DOHH2 (cell line): ENCODE data around the gene TMC7.
A peak's percentile ranks its signal among the peaks of the same experiment; 100 is the strongest.

ENCODE experiments used
- H3F3A ChIP-seq: fragments of 200-600 bp; sonication (generic), shearing (Covaris generic); 2 replicates; pipeline ENCODE4 v1.6.0; 2016; ENCODE audit warnings: antibody characterized with exemption, mild to moderate bottlenecking; ENCODE audit not compliant: control insufficient read depth, insufficient read depth
- H3K27ac ChIP-seq: fragments of 200-600 bp; sonication (generic); 2 replicates; pipeline ENCODE4 v1.5.1; 2014; ENCODE audit warnings: low read depth, mild to moderate bottlenecking, low read length, moderate library complexity
- H3K27me3 ChIP-seq: fragments of 200-600 bp; sonication (generic); 2 replicates; pipeline ENCODE4 v1.6.1; 2014; ENCODE audit warnings: mild to moderate bottlenecking, low read length, mixed read lengths; ENCODE audit not compliant: control insufficient read depth
- H3K36me3 ChIP-seq: fragments of 200-600 bp; sonication (generic); 2 replicates; pipeline ENCODE4 v1.6.1; 2014; ENCODE audit warnings: mild to moderate bottlenecking, low read length, moderate library complexity, mixed read lengths; ENCODE audit not compliant: control insufficient read depth
- H3K4me1 ChIP-seq: fragments of 200-600 bp; sonication (generic); 2 replicates; pipeline ENCODE4 v1.6.1; 2014; ENCODE audit warnings: mild to moderate bottlenecking, low read length, mixed read lengths; ENCODE audit not compliant: control insufficient read depth
- H3K4me2 ChIP-seq: fragments of 200-600 bp; sonication (generic); 2 replicates; pipeline ENCODE4 v1.6.0; 2014; ENCODE audit warnings: mild to moderate bottlenecking, low read length, moderate library complexity
- H3K4me3 ChIP-seq: fragments of 200-600 bp; sonication (generic); 2 replicates; pipeline ENCODE4 v1.5.1; 2014; ENCODE audit warnings: mild to moderate bottlenecking, low read length, mixed read lengths
- H3K79me2 ChIP-seq: fragments of 200-600 bp; sonication (generic); 2 replicates; pipeline ENCODE4 v1.6.1; 2014; ENCODE audit warnings: mild to moderate bottlenecking, low read length, mixed read lengths; ENCODE audit not compliant: control insufficient read depth
- H3K9me2 ChIP-seq: fragments of 200-600 bp; sonication (generic); replicated peaks from 2 replicates; pipeline ENCODE4 v1.6.1; 2014; ENCODE audit warnings: mild to moderate bottlenecking, low read length, mixed read lengths; ENCODE audit not compliant: control insufficient read depth
- H3K9me3 ChIP-seq: fragments of 200-600 bp; sonication (generic); 2 replicates; pipeline ENCODE4 v1.6.1; 2014; ENCODE audit warnings: antibody characterized with exemption, low read length, mixed read lengths; ENCODE audit not compliant: control insufficient read depth, insufficient read depth
- H4K20me1 ChIP-seq: fragments of 200-600 bp; sonication (generic); 2 replicates; pipeline ENCODE4 v1.6.0; 2014; ENCODE audit warnings: low read depth, mild to moderate bottlenecking, antibody characterized with exemption, low read length, moderate library complexity; ENCODE audit not compliant: control insufficient read depth, insufficient read depth
- CTCF ChIP-seq: fragments of 200-600 bp; sonication (generic); IDR thresholded peaks from one replicate; pipeline ENCODE4 v1.5.1; 2014; ENCODE audit warnings: antibody characterized with exemption, mild to moderate bottlenecking, low read depth, low read length; ENCODE audit not compliant: poor library complexity, severe bottlenecking
- EZH2phosphoT487 ChIP-seq: fragments of 200-600 bp; sonication (generic); IDR thresholded peaks from 2 replicates; pipeline ENCODE4 v1.6.1; 2017; ENCODE audit warnings: borderline replicate concordance, mild to moderate bottlenecking, antibody characterized with exemption, low read length, moderate library complexity, mixed read lengths

The TMC7 gene

GRCh38 chr16:19086322-19087199 lies 102.8 kb downstream of the TMC7 start:
- Histone ChIP-seq H3K36me3 (no peaks in the 10 kb centered on the region), H3K9me2 (no peaks in the 10 kb centered on the region), H4K20me1 (no peaks in the 10 kb centered on the region), H3K4me2 (peak overlapping the region; percentile 85), H3K4me1 (peaks cover 25% of the 10 kb centered on the region), H3K79me2 (no peaks in the 10 kb centered on the region), H3F3A (no peaks in the 10 kb centered on the region; the same call in 1 of the 2 replicates), H3K4me3 (peak overlapping the region; percentile 68), H3K27ac (no peak overlapping the region), H3K27me3 (peaks cover 3% of the 10 kb centered on the region; the same call in 1 of the 2 replicates), H3K9me3 (no peaks in the 10 kb centered on the region)
- no peak for TF ChIP-seq EZH2phosphoT487
- peak; percentile 97 for TF ChIP-seq CTCF

GRCh38 chr16:19088341-19088916 lies 104.7 kb downstream of the TMC7 start:
- no peaks in the 10 kb centered on the region for H3K79me2 ChIP-seq
- no peaks in the 10 kb centered on the region for H3K9me2 ChIP-seq
- H3F3A ChIP-seq, result no peaks in the 10 kb centered on the region; the same call in 1 of the 2 replicates
- no peaks in the 10 kb centered on the region for H4K20me1 ChIP-seq
- TF ChIP-seq EZH2phosphoT487 (no peak), CTCF (no peak)
- H3K9me3 ChIP-seq, result no peaks in the 10 kb centered on the region
- peaks cover 3% of the 10 kb centered on the region; the same call in 1 of the 2 replicates for H3K27me3 ChIP-seq
- no peaks in the 10 kb centered on the region for H3K36me3 ChIP-seq
- H3K4me2 ChIP-seq, result no peak overlapping the region
- H3K4me1 ChIP-seq, result peaks cover 22% of the 10 kb centered on the region
- H3K4me3 ChIP-seq, result no peak overlapping the region
- H3K27ac ChIP-seq, result no peak overlapping the region

- Histone ChIP-seq H3K79me2 (no peaks in the 10 kb centered on the region), H4K20me1 (no peaks in the 10 kb centered on the region), H3K36me3 (no peaks in the 10 kb centered on the region), H3K27ac (no peak overlapping the region), H3K4me3 (no peak overlapping the region), H3K9me2 (no peaks in the 10 kb centered on the region), H3F3A (no peaks in the 10 kb centered on the region), H3K9me3 (no peaks in the 10 kb centered on the region), H3K4me2 (no peak overlapping the region), H3K4me1 (peaks cover 12% of the 10 kb centered on the region), H3K27me3 (peaks cover 3% of the 10 kb centered on the region; the same call in 1 of the 2 replicates)
- TF ChIP-seq EZH2phosphoT487, result no peak
- no peak for TF ChIP-seq CTCF
These were observed 105.7 kb downstream of the TMC7 start for GRCh38 chr16:19089410-19089955.
